Peyer's patch (tissue), 4 donors: ENCODE results near the gene ATP6V1G1.

ENCODE experiments used
- CTCF ChIP-seq, 6 experiments: fragments of 450-650 bp in 4 of 6; fragments of 200-600 bp in 2 of 6; sonication (generic) in 1 of 6; IDR thresholded peaks; one replicate each; pipeline ENCODE4 v1.5.1; 2017 to 2019; ENCODE audit warnings: antibody characterized with exemption in 6 of 6, mild to moderate bottlenecking in 3 of 6, moderate library complexity in 1 of 6
- POLR2A ChIP-seq, 2 donors: fragments of 450-650 bp; IDR thresholded peaks; one replicate each; pipeline ENCODE4 v1.5.1; 2017; ENCODE audit warnings: antibody characterized with exemption in 2 of 2, mild to moderate bottlenecking in 2 of 2, moderate library complexity in 2 of 2

GRCh38 chr9:114552706-114553105, 34.9 kb upstream of the ATP6V1G1 start:
- TF ChIP-seq CTCF (IDR thresholded peaks at IDR 0.05) (no peak), POLR2A (IDR thresholded peaks at IDR 0.05) (no peak)
